ENCODE data around the gene TMEM100. TPM values are rescaled to one million over a fixed set of nuclear protein-coding genes. Genes with fewer than 3 reads are reported as not detected.
A peak's percentile ranks its signal among the peaks of the same experiment; 100 is the strongest.

Gene TMEM100
- total and polyA plus RNA-seq, 2 donors (not counting 3 experiments of a cell fraction or from before 2014, with no cell fraction given) = not detected

GRCh38 chr17:55751720-55752250, 29.1 kb upstream of the TMEM100 start:
- Histone ChIP-seq H2AFZ (ENCODE audit: low read depth, low read length) (peak overlapping the region; percentile 86), H3K36me3 (ENCODE audit: control insufficient read depth in 2 of 2, extremely low read depth in 1 of 2, insufficient read depth in 2 of 2, low read length in 2 of 2) (no peaks in the 10 kb centered on the region), H3K79me2 (ENCODE audit: control insufficient read depth, insufficient read depth, low read length) (peaks cover 11% of the 10 kb centered on the region), H3K9me3 (replicated peaks; ENCODE audit: control insufficient read depth, insufficient read depth, low read length) (no peaks in the 10 kb centered on the region), H3K4me2 (ENCODE audit: insufficient read depth, low read length) (peak overlapping the region; percentile 89), H3K4me1 (ENCODE audit: control insufficient read depth, extremely low read depth, insufficient read depth, low read length) (peaks cover 5% of the 10 kb centered on the region), H3K9me1 (replicated peaks; ENCODE audit: control insufficient read depth, extremely low read depth, insufficient read depth, low read length) (no peaks in the 10 kb centered on the region), H4K20me1 (replicated peaks; ENCODE audit: control insufficient read depth, extremely low read depth, insufficient read depth, low read length) (no peaks in the 10 kb centered on the region), H3K27ac (ENCODE audit: insufficient read depth, low read depth, low read length) (no peak overlapping the region), H3K27me3 (ENCODE audit: control insufficient read depth in 2 of 2, insufficient read depth in 2 of 2, low read length in 2 of 2) (no peaks in the 10 kb centered on the region), H3K4me3 (replicated peaks in 1 of 3; ENCODE audit: insufficient read depth in 1 of 3, low read depth in 1 of 3, low read length in 3 of 3) (peak overlapping the region; percentile 55 to 75 (median 69)), H3K9ac (replicated peaks; ENCODE audit: extremely low read depth, insufficient read depth, low read length) (no peak overlapping the region)
- DNase-seq (ENCODE audit: low read depth, low spot score) = no peak
- BruUV-seq (replicated peaks) = no TSS peak
- CTCF ChIA-PET = interaction anchor here (0.9 to 2.0 kb wide), 10 partner anchors 12 to 964 kb away, joined by 3 to 14 read pairs (median 6); no protein-coding TSS in a partner anchor
- dilution Hi-C loops (cut with MboI; ENCODE audit: extremely low pct_ligation_motif_present, low sequenced_read_pairs) = no loop called here
- FAIRE-seq = no peak
- TF ChIP-seq POLR2A (IDR thresholded peaks at IDR 0.05; ENCODE audit: low read depth, low read length) (no peak), EZH2 (IDR thresholded peaks at IDR 0.05; ENCODE audit: borderline replicate concordance, low read depth, low read length, severe bottlenecking) (no peak), GATA2 (IDR thresholded peaks at IDR 0.05; ENCODE audit: insufficient read depth, insufficient read length, low read depth, low read length) (no peak), CTCF (IDR thresholded peaks at IDR 0.05; ENCODE audit: extremely low read depth in 1 of 2, insufficient read depth in 1 of 2, low read depth in 1 of 2, low read length in 2 of 2) (no peak), MAX (IDR thresholded peaks at IDR 0.05; ENCODE audit: insufficient read depth, insufficient read length) (no peak), MYC (IDR thresholded peaks at IDR 0.05; ENCODE audit: low read depth, low read length) (no peak), JUN (IDR thresholded peaks at IDR 0.05; ENCODE audit: borderline replicate concordance, insufficient read depth, insufficient read length, low read depth) (no peak), POLR2AphosphoS5 (IDR thresholded peaks at IDR 0.05; ENCODE audit: insufficient read depth, low read depth, low read length) (no peak), FOS (IDR thresholded peaks at IDR 0.05; ENCODE audit: borderline replicate concordance, insufficient read depth, low read length) (no peak)
- POLR2A ChIA-PET = interaction anchor here (1.2 kb wide), 1 partner anchor 9 kb away, joined by 4 read pairs; no protein-coding TSS in a partner anchor
- intact Hi-C loops (cut with micrococcal nuclease) = loop anchor here (2.0 to 5.0 kb wide), 3 partner anchors 17 to 1086 kb away; partner anchors contain the start of gene MMD

Data from endothelial cell of umbilical vein (primary cell).